Dedifferentiated amniotic fluid mesenchymal stem cell (primary cell): ENCODE measurements around the gene TGFBR1.

Source experiments
- DNase-seq: peaks from one replicate; pipeline ENCODE4 v3.0.0-alpha.2; 2016; ENCODE audit errors: extremely low spot score

Gene TGFBR1

GRCh38 chr9:99169982-99170761 is 65.3 kb downstream of the TGFBR1 start:
- no peak for DNase-seq

GRCh38 chr9:99171225-99172123 is 66.6 kb downstream of the TGFBR1 start:
- no peak for DNase-seq

GRCh38 chr9:99172124-99173091 is 67.5 kb downstream of the TGFBR1 start:
- no peak for DNase-seq

GRCh38 chr9:99173570-99174504 is 68.9 kb downstream of the TGFBR1 start:
- DNase-seq = no peak

- no peak for DNase-seq
Observed at GRCh38 chr9:99176527-99177013, 71.7 kb downstream of the TGFBR1 start.

GRCh38 chr9:99177576-99178366 is 72.9 kb downstream of the TGFBR1 start:
- no peak for DNase-seq

- DNase-seq = no peak
Observed at GRCh38 chr9:99178912-99179872, 74.3 kb downstream of the TGFBR1 start.

- DNase-seq = no peak
Observed at GRCh38 chr9:99180199-99180598, 75.3 kb downstream of the TGFBR1 start.

- no peak for DNase-seq
Observed at GRCh38 chr9:99180662-99181061, 75.7 kb downstream of the TGFBR1 start.

- no peak for DNase-seq
Observed at GRCh38 chr9:99181206-99181605, 76.3 kb downstream of the TGFBR1 start.

- no peak for DNase-seq
Observed at GRCh38 chr9:99181621-99182020, 76.7 kb downstream of the TGFBR1 start.

- no peak for DNase-seq
Observed at GRCh38 chr9:99182356-99182755, 77.4 kb downstream of the TGFBR1 start.

GRCh38 chr9:99183616-99184015 is 78.7 kb downstream of the TGFBR1 start:
- DNase-seq = no peak

GRCh38 chr9:99184110-99184474 is 79.2 kb downstream of the TGFBR1 start:
- no peak for DNase-seq

- DNase-seq = peak; percentile 84
Observed at GRCh38 chr9:99184475-99185347, 79.8 kb downstream of the TGFBR1 start.

GRCh38 chr9:99185348-99185632 is 80.4 kb downstream of the TGFBR1 start:
- no peak for DNase-seq

- no peak for DNase-seq
Observed at GRCh38 chr9:99185934-99186333, 81.0 kb downstream of the TGFBR1 start.

- DNase-seq = no peak
Observed at GRCh38 chr9:99187311-99187710, 82.4 kb downstream of the TGFBR1 start.
